Measurements from ENCODE around the gene ERG28.

DNA sequence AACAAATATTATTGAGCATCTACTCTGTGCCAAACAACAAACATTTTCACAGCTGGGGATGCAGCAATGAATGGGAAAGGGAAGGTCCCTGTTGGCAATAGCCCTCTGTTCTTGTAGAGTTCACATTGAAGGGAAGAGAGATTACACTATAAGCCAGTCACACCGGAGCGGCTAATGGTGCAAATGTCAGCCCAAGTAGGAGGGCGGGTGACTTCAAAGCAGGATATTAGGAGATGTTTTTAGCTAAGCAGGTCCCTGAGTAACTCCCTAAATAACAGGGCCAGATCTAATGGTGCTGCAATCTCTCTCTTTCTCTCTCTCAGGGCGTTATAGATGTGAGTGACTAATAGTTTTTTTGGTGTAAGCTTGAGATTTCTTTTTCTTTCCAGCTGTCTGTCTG is 51.6 kb downstream of the ERG28 start:
- TF ChIP-seq RAD21 (IDR thresholded peaks at IDR 0.05; ENCODE audit: low read length) (no peak), TEAD4 (IDR thresholded peaks at IDR 0.05; ENCODE audit: borderline replicate concordance, insufficient read depth) (no peak), SMC3 (IDR thresholded peaks at IDR 0.05; ENCODE audit: low read depth, low read length) (no peak), MXI1 (IDR thresholded peaks at IDR 0.05; ENCODE audit: low read depth, low read length) (no peak)
- TF ChIP-seq, protein P1, sequence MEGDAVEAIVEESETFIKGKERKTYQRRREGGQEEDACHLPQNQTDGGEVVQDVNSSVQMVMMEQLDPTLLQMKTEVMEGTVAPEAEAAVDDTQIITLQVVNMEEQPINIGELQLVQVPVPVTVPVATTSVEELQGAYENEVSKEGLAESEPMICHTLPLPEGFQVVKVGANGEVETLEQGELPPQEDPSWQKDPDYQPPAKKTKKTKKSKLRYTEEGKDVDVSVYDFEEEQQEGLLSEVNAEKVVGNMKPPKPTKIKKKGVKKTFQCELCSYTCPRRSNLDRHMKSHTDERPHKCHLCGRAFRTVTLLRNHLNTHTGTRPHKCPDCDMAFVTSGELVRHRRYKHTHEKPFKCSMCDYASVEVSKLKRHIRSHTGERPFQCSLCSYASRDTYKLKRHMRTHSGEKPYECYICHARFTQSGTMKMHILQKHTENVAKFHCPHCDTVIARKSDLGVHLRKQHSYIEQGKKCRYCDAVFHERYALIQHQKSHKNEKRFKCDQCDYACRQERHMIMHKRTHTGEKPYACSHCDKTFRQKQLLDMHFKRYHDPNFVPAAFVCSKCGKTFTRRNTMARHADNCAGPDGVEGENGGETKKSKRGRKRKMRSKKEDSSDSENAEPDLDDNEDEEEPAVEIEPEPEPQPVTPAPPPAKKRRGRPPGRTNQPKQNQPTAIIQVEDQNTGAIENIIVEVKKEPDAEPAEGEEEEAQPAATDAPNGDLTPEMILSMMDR (IDR thresholded peaks at IDR 0.05): no peak
- TF ChIP-seq, protein P2, sequence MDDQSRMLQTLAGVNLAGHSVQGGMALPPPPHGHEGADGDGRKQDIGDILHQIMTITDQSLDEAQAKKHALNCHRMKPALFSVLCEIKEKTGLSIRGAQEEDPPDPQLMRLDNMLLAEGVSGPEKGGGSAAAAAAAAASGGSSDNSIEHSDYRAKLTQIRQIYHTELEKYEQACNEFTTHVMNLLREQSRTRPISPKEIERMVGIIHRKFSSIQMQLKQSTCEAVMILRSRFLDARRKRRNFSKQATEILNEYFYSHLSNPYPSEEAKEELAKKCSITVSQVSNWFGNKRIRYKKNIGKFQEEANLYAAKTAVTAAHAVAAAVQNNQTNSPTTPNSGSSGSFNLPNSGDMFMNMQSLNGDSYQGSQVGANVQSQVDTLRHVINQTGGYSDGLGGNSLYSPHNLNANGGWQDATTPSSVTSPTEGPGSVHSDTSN (IDR thresholded peaks at IDR 0.05): no peak
- TF ChIP-seq, protein P3, sequence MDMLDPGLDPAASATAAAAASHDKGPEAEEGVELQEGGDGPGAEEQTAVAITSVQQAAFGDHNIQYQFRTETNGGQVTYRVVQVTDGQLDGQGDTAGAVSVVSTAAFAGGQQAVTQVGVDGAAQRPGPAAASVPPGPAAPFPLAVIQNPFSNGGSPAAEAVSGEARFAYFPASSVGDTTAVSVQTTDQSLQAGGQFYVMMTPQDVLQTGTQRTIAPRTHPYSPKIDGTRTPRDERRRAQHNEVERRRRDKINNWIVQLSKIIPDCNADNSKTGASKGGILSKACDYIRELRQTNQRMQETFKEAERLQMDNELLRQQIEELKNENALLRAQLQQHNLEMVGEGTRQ (IDR thresholded peaks at IDR 0.05; ENCODE audit: borderline replicate concordance, low read depth, low read length): no peak
- TF ChIP-seq, protein P4, sequence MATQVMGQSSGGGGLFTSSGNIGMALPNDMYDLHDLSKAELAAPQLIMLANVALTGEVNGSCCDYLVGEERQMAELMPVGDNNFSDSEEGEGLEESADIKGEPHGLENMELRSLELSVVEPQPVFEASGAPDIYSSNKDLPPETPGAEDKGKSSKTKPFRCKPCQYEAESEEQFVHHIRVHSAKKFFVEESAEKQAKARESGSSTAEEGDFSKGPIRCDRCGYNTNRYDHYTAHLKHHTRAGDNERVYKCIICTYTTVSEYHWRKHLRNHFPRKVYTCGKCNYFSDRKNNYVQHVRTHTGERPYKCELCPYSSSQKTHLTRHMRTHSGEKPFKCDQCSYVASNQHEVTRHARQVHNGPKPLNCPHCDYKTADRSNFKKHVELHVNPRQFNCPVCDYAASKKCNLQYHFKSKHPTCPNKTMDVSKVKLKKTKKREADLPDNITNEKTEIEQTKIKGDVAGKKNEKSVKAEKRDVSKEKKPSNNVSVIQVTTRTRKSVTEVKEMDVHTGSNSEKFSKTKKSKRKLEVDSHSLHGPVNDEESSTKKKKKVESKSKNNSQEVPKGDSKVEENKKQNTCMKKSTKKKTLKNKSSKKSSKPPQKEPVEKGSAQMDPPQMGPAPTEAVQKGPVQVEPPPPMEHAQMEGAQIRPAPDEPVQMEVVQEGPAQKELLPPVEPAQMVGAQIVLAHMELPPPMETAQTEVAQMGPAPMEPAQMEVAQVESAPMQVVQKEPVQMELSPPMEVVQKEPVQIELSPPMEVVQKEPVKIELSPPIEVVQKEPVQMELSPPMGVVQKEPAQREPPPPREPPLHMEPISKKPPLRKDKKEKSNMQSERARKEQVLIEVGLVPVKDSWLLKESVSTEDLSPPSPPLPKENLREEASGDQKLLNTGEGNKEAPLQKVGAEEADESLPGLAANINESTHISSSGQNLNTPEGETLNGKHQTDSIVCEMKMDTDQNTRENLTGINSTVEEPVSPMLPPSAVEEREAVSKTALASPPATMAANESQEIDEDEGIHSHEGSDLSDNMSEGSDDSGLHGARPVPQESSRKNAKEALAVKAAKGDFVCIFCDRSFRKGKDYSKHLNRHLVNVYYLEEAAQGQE (IDR thresholded peaks at IDR 0.05; ENCODE audit: low read depth, low read length): no peak

Measured in SK-N-SH (cell line).